MV-4-11 (cell line): ENCODE measurements around the gene ANKRD62.
"Not testable (repeated sequence)": the region's sequence is repeated elsewhere in the genome, so short reads cannot be mapped to it uniquely, and the experiment has no call there.

Source experiments
- DNase-seq: peaks from one replicate; lab custom pipeline; 2025; lab: John Stamatoyannopoulos, UW

Gene ANKRD62

GRCh38 chr18:12099160-12099559 lies 5.5 kb downstream of the ANKRD62 start:
- no peak for DNase-seq

GRCh38 chr18:12101266-12101665 lies 7.6 kb downstream of the ANKRD62 start:
- no peak for DNase-seq

GRCh38 chr18:12102136-12102842 lies 8.6 kb downstream of the ANKRD62 start:
- no peak for DNase-seq

GRCh38 chr18:12106471-12106870 lies 12.8 kb downstream of the ANKRD62 start:
- peak; percentile 31 for DNase-seq

- no peak for DNase-seq
These were observed 16.2 kb downstream of the ANKRD62 start for GRCh38 chr18:12109836-12110235.

- DNase-seq = no peak
These were observed 20.5 kb downstream of the ANKRD62 start for GRCh38 chr18:12113999-12114646.

GRCh38 chr18:12119358-12119757 lies 25.7 kb downstream of the ANKRD62 start:
- DNase-seq = no peak

- peak; percentile 38 for DNase-seq
These were observed 27.8 kb downstream of the ANKRD62 start for GRCh38 chr18:12121175-12122042.

GRCh38 chr18:12122043-12122389 lies 28.4 kb downstream of the ANKRD62 start:
- DNase-seq = not testable (repeated sequence)

- DNase-seq = not testable (repeated sequence)
These were observed 34.0 kb downstream of the ANKRD62 start for GRCh38 chr18:12127647-12128046.

- not testable (repeated sequence) for DNase-seq
These were observed 45.2 kb downstream of the ANKRD62 start for GRCh38 chr18:12138831-12139230.

GRCh38 chr18:12140866-12141265 lies 47.2 kb downstream of the ANKRD62 start:
- DNase-seq = not testable (repeated sequence)

GRCh38 chr18:12141778-12142177 lies 48.1 kb downstream of the ANKRD62 start:
- DNase-seq = not testable (repeated sequence)

- not testable (repeated sequence) for DNase-seq
These were observed 55.8 kb downstream of the ANKRD62 start for GRCh38 chr18:12149431-12149830.

- peak; percentile 91 for DNase-seq
These were observed 60.7 kb downstream of the ANKRD62 start for GRCh38 chr18:12154361-12154760.

GRCh38 chr18:12155996-12156395 lies 62.4 kb downstream of the ANKRD62 start:
- DNase-seq = no peak

GRCh38 chr18:12159446-12159845 lies 65.8 kb downstream of the ANKRD62 start:
- DNase-seq = no peak

GRCh38 chr18:12162786-12163185 lies 69.1 kb downstream of the ANKRD62 start:
- DNase-seq = no peak

- no peak for DNase-seq
These were observed 71.6 kb downstream of the ANKRD62 start for GRCh38 chr18:12165038-12165768.
